KG1 (cell line): ENCODE results near the gene BTN2A1.

Experiments used
- DNase-seq: peaks from one replicate; lab custom pipeline; 2025; lab: John Stamatoyannopoulos, UW

BTN2A1 gene

GRCh38 chr6:26468829-26469228 is 11.1 kb downstream of the BTN2A1 start:
- DNase-seq = no peak

- no peak for DNase-seq
Observed at GRCh38 chr6:26470643-26471042, 12.9 kb downstream of the BTN2A1 start.

GRCh38 chr6:26471970-26472369 is 14.2 kb downstream of the BTN2A1 start:
- no peak for DNase-seq

- no peak for DNase-seq
Observed at GRCh38 chr6:26472549-26473290, 15.0 kb downstream of the BTN2A1 start.

- no peak for DNase-seq
Observed at GRCh38 chr6:26473429-26473757, 15.6 kb downstream of the BTN2A1 start.

GRCh38 chr6:26473758-26474438 is 16.1 kb downstream of the BTN2A1 start:
- DNase-seq = peak; percentile 99

- no peak for DNase-seq
Observed at GRCh38 chr6:26474439-26474881, 16.7 kb downstream of the BTN2A1 start.

- DNase-seq = no peak
Observed at GRCh38 chr6:26475823-26476729, 18.3 kb downstream of the BTN2A1 start.

GRCh38 chr6:26476896-26477295 is 19.1 kb downstream of the BTN2A1 start:
- no peak for DNase-seq

- no peak for DNase-seq
Observed at GRCh38 chr6:26477426-26477825, 19.7 kb downstream of the BTN2A1 start.

- no peak for DNase-seq
Observed at GRCh38 chr6:26478100-26478984, 20.6 kb downstream of the BTN2A1 start.

GRCh38 chr6:26478985-26479278 is 21.2 kb downstream of the BTN2A1 start:
- DNase-seq = no peak

- no peak for DNase-seq
Observed at GRCh38 chr6:26482338-26482737, 24.6 kb downstream of the BTN2A1 start.

- no peak for DNase-seq
Observed at GRCh38 chr6:26483727-26484126, 26.0 kb downstream of the BTN2A1 start.

GRCh38 chr6:26484161-26484560 is 26.4 kb downstream of the BTN2A1 start:
- no peak for DNase-seq

GRCh38 chr6:26485112-26485780 is 27.5 kb downstream of the BTN2A1 start:
- no peak for DNase-seq

GRCh38 chr6:26486358-26486757 is 28.6 kb downstream of the BTN2A1 start:
- DNase-seq = no peak

GRCh38 chr6:26487466-26487865 is 29.7 kb downstream of the BTN2A1 start:
- no peak for DNase-seq

GRCh38 chr6:26489996-26490964 is 32.5 kb downstream of the BTN2A1 start:
- DNase-seq = no peak

- no peak for DNase-seq
Observed at GRCh38 chr6:26491604-26492003, 33.8 kb downstream of the BTN2A1 start.
